ENCODE data around the gene CNTN2. TPM values are rescaled to one million over a fixed set of nuclear protein-coding genes. Genes with fewer than 3 reads are reported as not detected.

CNTN2 gene
- total and polyA plus RNA-seq, 2 of the 4 experiments (the other 2 are of a cell fraction): not detected

DNA sequence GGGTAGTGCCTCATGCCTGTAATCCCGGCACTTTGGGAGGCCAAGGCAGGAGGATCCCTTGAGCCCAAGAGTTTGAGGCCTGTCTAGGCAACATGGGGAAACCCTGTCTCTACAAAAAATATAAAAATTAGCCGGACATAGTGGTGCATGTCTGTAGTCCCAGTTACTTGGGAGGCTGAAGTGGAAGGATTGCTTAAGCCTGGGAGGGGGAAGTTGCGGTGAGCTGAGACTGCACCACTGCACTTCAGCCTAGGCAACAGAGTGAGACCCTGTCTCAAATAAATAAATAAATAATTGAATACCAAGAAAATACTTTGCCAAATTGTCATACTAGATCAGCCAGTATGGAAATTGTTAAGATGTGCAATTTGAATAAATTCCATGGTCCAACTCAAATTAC, 84.6 kb downstream of the CNTN2 start:
- Histone ChIP-seq H3K4me3 (ENCODE audit: insufficient read depth, low read depth, low read length) (no peak overlapping the region), H3K4ac (ENCODE audit: low read depth, low read length) (no peak overlapping the region), H2AFZ (replicated peaks; ENCODE audit: low read length, poor library complexity) (no peak overlapping the region), H3K14ac (replicated peaks; ENCODE audit: low read depth, low read length) (no peak overlapping the region), H2BK5ac (ENCODE audit: low read depth, low read length, poor library complexity, severe bottlenecking) (no peak overlapping the region), H3K18ac (ENCODE audit: low read depth, low read length) (no peak overlapping the region), H3K9me3 (ENCODE audit: control insufficient read depth, insufficient read depth, low read length) (no peaks in the 10 kb centered on the region), H4K5ac (ENCODE audit: low read depth, low read length) (no peak overlapping the region), H3K27me3 (ENCODE audit: control insufficient read depth, insufficient read depth, low read length) (no peaks in the 10 kb centered on the region), H3K4me2 (ENCODE audit: low read depth, low read length) (no peak overlapping the region), H2BK20ac (ENCODE audit: low read depth, low read length) (no peak overlapping the region), H3K79me1 (ENCODE audit: low read depth in 1 of 2, low read length in 2 of 2) (no peaks in the 10 kb centered on the region), H3K36me3 (ENCODE audit: control insufficient read depth, insufficient read depth, low read length) (no peaks in the 10 kb centered on the region), H2BK15ac (ENCODE audit: low read depth, low read length) (no peak overlapping the region), H4K20me1 (ENCODE audit: insufficient read depth, low read length) (no peaks in the 10 kb centered on the region), H2AK9ac (replicated peaks; ENCODE audit: low read depth, low read length, poor library complexity) (no peak overlapping the region), H3K4me1 (ENCODE audit: control insufficient read depth, insufficient read depth, low read length) (no peaks in the 10 kb centered on the region), H3K9me1 (ENCODE audit: insufficient read depth, low read length) (0 out of 2 replicates have a peak, but pooled peaks cover 5% of the 10 kb centered on the region), H3K27ac (ENCODE audit: insufficient read depth, low read length) (no peak overlapping the region), H2AK5ac (ENCODE audit: low read depth, low read length) (no peak overlapping the region), H2BK120ac (ENCODE audit: low read depth, low read length) (no peak overlapping the region), H3K23ac (ENCODE audit: low read depth, low read length) (no peak overlapping the region), H4K8ac (ENCODE audit: low read depth in 2 of 2, low read length in 2 of 2) (no peak overlapping the region), H3K56ac (ENCODE audit: extremely low read depth, insufficient read depth, low read length) (no peak overlapping the region), H3K9ac (ENCODE audit: low read depth, low read length) (no peak overlapping the region), H4K91ac (ENCODE audit: insufficient read depth, low read depth, low read length) (no peak overlapping the region)
- dilution Hi-C loops (cut with HindIII; ENCODE audit: low sequenced_read_pairs, unreplicated experiment): no loop called here
- ATAC-seq (ENCODE audit: low read depth): no peak
- CTCF ChIA-PET: no interaction called here
- DNase-seq: no peak
- TF ChIP-seq, protein P1, sequence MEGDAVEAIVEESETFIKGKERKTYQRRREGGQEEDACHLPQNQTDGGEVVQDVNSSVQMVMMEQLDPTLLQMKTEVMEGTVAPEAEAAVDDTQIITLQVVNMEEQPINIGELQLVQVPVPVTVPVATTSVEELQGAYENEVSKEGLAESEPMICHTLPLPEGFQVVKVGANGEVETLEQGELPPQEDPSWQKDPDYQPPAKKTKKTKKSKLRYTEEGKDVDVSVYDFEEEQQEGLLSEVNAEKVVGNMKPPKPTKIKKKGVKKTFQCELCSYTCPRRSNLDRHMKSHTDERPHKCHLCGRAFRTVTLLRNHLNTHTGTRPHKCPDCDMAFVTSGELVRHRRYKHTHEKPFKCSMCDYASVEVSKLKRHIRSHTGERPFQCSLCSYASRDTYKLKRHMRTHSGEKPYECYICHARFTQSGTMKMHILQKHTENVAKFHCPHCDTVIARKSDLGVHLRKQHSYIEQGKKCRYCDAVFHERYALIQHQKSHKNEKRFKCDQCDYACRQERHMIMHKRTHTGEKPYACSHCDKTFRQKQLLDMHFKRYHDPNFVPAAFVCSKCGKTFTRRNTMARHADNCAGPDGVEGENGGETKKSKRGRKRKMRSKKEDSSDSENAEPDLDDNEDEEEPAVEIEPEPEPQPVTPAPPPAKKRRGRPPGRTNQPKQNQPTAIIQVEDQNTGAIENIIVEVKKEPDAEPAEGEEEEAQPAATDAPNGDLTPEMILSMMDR (conservative IDR thresholded peaks at IDR 0.05; ENCODE audit: low read depth, low read length): no peak
- TF ChIP-seq MAFK (IDR thresholded peaks at IDR 0.05; ENCODE audit: low read depth, low read length): no peak
- TF ChIP-seq, protein P2, sequence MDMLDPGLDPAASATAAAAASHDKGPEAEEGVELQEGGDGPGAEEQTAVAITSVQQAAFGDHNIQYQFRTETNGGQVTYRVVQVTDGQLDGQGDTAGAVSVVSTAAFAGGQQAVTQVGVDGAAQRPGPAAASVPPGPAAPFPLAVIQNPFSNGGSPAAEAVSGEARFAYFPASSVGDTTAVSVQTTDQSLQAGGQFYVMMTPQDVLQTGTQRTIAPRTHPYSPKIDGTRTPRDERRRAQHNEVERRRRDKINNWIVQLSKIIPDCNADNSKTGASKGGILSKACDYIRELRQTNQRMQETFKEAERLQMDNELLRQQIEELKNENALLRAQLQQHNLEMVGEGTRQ (IDR thresholded peaks at IDR 0.05; ENCODE audit: low read depth, low read length): no peak
- no peak for TF ChIP-seq RCOR1 (IDR thresholded peaks at IDR 0.05; ENCODE audit: insufficient replicate concordance, low read length)
- TF ChIP-seq NFE2L2 (IDR thresholded peaks at IDR 0.05; ENCODE audit: low read depth, low read length): no peak
- no peak for TF ChIP-seq MAZ (IDR thresholded peaks at IDR 0.05; ENCODE audit: borderline replicate concordance, low read depth, low read length)
- TF ChIP-seq MXI1 (IDR thresholded peaks at IDR 0.05; ENCODE audit: borderline replicate concordance, low read depth, low read length): no peak
- TF ChIP-seq CHD1 (IDR thresholded peaks at IDR 0.05; ENCODE audit: low read depth, low read length): no peak
- no peak for TF ChIP-seq POLR2A (IDR thresholded peaks at IDR 0.05; ENCODE audit: low read depth, low read length)
- no peak for TF ChIP-seq SMC3 (IDR thresholded peaks at IDR 0.05; ENCODE audit: low read depth, low read length)
- TF ChIP-seq RAD21 (IDR thresholded peaks at IDR 0.05; ENCODE audit: low read length): no peak
- TF ChIP-seq RFX5 (IDR thresholded peaks at IDR 0.05; ENCODE audit: low read depth, low read length): no peak
- TF ChIP-seq, protein P3, sequence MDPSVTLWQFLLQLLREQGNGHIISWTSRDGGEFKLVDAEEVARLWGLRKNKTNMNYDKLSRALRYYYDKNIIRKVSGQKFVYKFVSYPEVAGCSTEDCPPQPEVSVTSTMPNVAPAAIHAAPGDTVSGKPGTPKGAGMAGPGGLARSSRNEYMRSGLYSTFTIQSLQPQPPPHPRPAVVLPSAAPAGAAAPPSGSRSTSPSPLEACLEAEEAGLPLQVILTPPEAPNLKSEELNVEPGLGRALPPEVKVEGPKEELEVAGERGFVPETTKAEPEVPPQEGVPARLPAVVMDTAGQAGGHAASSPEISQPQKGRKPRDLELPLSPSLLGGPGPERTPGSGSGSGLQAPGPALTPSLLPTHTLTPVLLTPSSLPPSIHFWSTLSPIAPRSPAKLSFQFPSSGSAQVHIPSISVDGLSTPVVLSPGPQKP (IDR thresholded peaks at IDR 0.05; ENCODE audit: borderline replicate concordance, low read depth, low read length): no peak
- no CpG with 5 or more reads among the region's 3 CpGs for WGBS, 2 experiments (ENCODE audit: extremely low coverage in 2 of 2, insufficient read length in 1 of 2)
- in situ Hi-C loops (cut with MboI; ENCODE audit: low sequenced_read_pairs): no loop called here
- no TSS peak for BruUV-seq (replicated peaks)
- intact Hi-C loops (cut with micrococcal nuclease): no loop called here
- POLR2A ChIA-PET (ENCODE audit: unreplicated experiment): no interaction called here
